Neutrophil (primary cell): Measurements from ENCODE around the gene MYO16.

ENCODE experiments used
- H3K27ac ChIP-seq: fragments of 200-600 bp; sonication (generic); 2 replicates; pipeline ENCODE4 v1.5.1; 2016; ENCODE audit warnings: mild to moderate bottlenecking, moderate library complexity
- H3K27me3 ChIP-seq: fragments of 200-600 bp; sonication (generic); 2 replicates; pipeline ENCODE4 v1.6.0; 2016; ENCODE audit warnings: mild to moderate bottlenecking
- H3K36me3 ChIP-seq: fragments of 200-600 bp; sonication (generic); 2 replicates; pipeline ENCODE4 v1.5.1; 2017
- H3K4me1 ChIP-seq, 2 experiments: fragments of 200-600 bp in 1 of 2; sonication (generic) in 1 of 2; 1 replicate in 1 of 2; 2 replicates in 1 of 2; pipeline versions ENCODE4 v1.5.1 to v1.6.1; 2013 to 2016; ENCODE audit warnings: low read depth in 1 of 2, low read length in 1 of 2, mild to moderate bottlenecking in 1 of 2, moderate library complexity in 1 of 2; ENCODE audit not compliant: control insufficient read depth in 1 of 2, insufficient read depth in 1 of 2
- H3K4me3 ChIP-seq, 2 experiments: fragments of 200-600 bp in 1 of 2; sonication (generic) in 1 of 2; 1 replicate in 1 of 2; 2 replicates in 1 of 2; pipeline ENCODE4 v1.5.1; 2013 to 2016; ENCODE audit warnings: low read depth in 1 of 2, low read length in 1 of 2, mild to moderate bottlenecking in 1 of 2, moderate library complexity in 1 of 2
- H3K9me3 ChIP-seq: fragments of 200-600 bp; sonication (generic); 2 replicates; pipeline ENCODE4 v1.5.1; 2016
- TF ChIP-seq, protein P1 (sequence below): fragments of 200-600 bp; sonication (generic); IDR thresholded peaks from 2 replicates; pipeline ENCODE4 v1.5.1; 2016; ENCODE audit warnings: antibody characterized with exemption

Gene MYO16

GRCh38 chr13:108919036-108919907 lies 289.9 kb downstream of the MYO16 start:
- TF ChIP-seq, protein P1, sequence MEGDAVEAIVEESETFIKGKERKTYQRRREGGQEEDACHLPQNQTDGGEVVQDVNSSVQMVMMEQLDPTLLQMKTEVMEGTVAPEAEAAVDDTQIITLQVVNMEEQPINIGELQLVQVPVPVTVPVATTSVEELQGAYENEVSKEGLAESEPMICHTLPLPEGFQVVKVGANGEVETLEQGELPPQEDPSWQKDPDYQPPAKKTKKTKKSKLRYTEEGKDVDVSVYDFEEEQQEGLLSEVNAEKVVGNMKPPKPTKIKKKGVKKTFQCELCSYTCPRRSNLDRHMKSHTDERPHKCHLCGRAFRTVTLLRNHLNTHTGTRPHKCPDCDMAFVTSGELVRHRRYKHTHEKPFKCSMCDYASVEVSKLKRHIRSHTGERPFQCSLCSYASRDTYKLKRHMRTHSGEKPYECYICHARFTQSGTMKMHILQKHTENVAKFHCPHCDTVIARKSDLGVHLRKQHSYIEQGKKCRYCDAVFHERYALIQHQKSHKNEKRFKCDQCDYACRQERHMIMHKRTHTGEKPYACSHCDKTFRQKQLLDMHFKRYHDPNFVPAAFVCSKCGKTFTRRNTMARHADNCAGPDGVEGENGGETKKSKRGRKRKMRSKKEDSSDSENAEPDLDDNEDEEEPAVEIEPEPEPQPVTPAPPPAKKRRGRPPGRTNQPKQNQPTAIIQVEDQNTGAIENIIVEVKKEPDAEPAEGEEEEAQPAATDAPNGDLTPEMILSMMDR: no peak
- H3K27ac ChIP-seq: no peak overlapping the region
- no peaks in the 10 kb centered on the region for H3K36me3 ChIP-seq
- no peaks in the 10 kb centered on the region for H3K9me3 ChIP-seq
- peaks cover 11 to 12% of the 10 kb centered on the region in 2 experiments for H3K4me1 ChIP-seq
- no peaks in the 10 kb centered on the region for H3K27me3 ChIP-seq
- no peak overlapping the region for H3K4me3 ChIP-seq

GRCh38 chr13:108920137-108920536 lies 290.7 kb downstream of the MYO16 start:
- Histone ChIP-seq H3K36me3 (no peaks in the 10 kb centered on the region), H3K4me3 (no peak overlapping the region), H3K9me3 (no peaks in the 10 kb centered on the region), H3K27ac (no peak overlapping the region), H3K4me1 (peaks cover 10 to 11% of the 10 kb centered on the region in 2 experiments), H3K27me3 (no peaks in the 10 kb centered on the region)
- TF ChIP-seq, protein P1: no peak

GRCh38 chr13:108921238-108921637 lies 291.8 kb downstream of the MYO16 start:
- Histone ChIP-seq H3K27ac (no peak overlapping the region), H3K27me3 (no peaks in the 10 kb centered on the region), H3K4me1 (peaks cover 0 to under 1% of the 10 kb centered on the region in 2 experiments), H3K4me3 (no peak overlapping the region), H3K9me3 (no peaks in the 10 kb centered on the region), H3K36me3 (no peaks in the 10 kb centered on the region)
- TF ChIP-seq, protein P1: no peak

GRCh38 chr13:108922108-108922507 lies 292.7 kb downstream of the MYO16 start:
- Histone ChIP-seq H3K9me3 (no peaks in the 10 kb centered on the region), H3K36me3 (no peaks in the 10 kb centered on the region), H3K27me3 (no peaks in the 10 kb centered on the region), H3K27ac (no peak overlapping the region), H3K4me1 (no peaks in the 10 kb centered on the region), H3K4me3 (no peak overlapping the region)
- TF ChIP-seq, protein P1: no peak

DNA sequence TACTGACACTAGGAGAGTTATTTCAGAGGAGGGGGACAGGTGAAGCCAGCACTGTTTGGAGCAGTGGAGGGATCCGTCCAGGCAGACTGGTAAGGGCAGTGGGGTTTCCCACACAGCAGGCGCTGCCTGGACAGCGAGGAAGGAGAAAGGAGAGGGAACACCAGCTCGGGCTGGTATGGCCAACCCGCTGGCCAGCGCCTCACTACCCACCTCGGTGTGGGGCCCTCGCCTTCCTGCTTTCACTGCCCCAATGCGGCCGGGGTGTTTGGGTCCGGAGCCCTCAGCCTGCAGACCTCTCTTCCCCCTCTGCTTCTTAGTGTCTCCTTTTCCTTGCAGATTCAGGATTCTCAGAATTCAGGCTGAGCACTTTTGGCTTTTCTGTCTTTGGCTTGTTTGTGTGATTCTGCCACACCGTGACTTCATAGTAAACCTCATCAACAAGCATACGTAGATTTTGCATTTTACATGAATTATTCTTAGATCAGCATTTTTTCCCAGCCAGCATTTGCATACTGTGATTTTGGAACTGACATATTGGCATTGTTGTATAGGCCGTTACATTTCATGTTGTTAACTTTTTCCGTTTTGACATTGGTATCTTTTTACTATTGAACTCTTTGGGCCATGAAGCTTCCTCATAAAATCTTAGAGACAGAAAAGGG lies 294.1 kb downstream of the MYO16 start:
- TF ChIP-seq, protein P1: no peak
- H3K27me3 ChIP-seq: no peaks in the 10 kb centered on the region
- H3K27ac ChIP-seq: no peak overlapping the region
- no peaks in the 10 kb centered on the region for H3K9me3 ChIP-seq
- H3K4me3 ChIP-seq: no peak overlapping the region
- H3K36me3 ChIP-seq: no peaks in the 10 kb centered on the region
- H3K4me1 ChIP-seq: no peaks in the 10 kb centered on the region
